GM12878 (cell line): ENCODE results near the gene ERVMER34-1.

ENCODE experiments used
- CEBPB ChIP-seq, 2 experiments: fragments of 150-350 bp in 1 of 2; IDR thresholded peaks; 2 replicates each; pipeline ENCODE4 v1.6.1; 2012 to 2014; ENCODE audit warnings: low read depth in 2 of 2, low read length in 2 of 2, borderline replicate concordance in 1 of 2, inconsistent platforms in 1 of 2
- CHD4 ChIP-seq: fragments of 200-600 bp; sonication (generic); IDR thresholded peaks from 2 replicates; pipeline ENCODE4 v1.6.1; 2016; ENCODE audit warnings: mild to moderate bottlenecking
- EP300 ChIP-seq, 2 experiments: fragments of 150-350 bp in 1 of 2; IDR thresholded peaks; 2 replicates each; pipeline ENCODE4 v1.6.1; 2011 to 2012; ENCODE audit warnings: low read depth in 2 of 2, low read length in 2 of 2, borderline replicate concordance in 1 of 2, improper control_type of control experiment in 1 of 2, inconsistent platforms in 1 of 2; ENCODE audit not compliant: control insufficient read depth in 1 of 2
- EZH2 ChIP-seq: IDR thresholded peaks from 2 replicates; pipeline ENCODE4 v1.6.1; 2012; ENCODE audit warnings: low read depth, mild to moderate bottlenecking, control low read depth, inconsistent platforms, low read length, borderline replicate concordance; ENCODE audit not compliant: control insufficient read depth
- FOXK2 ChIP-seq: fragments of 450-650 bp; IDR thresholded peaks from 2 replicates; pipeline ENCODE4 v1.6.1; 2017; ENCODE audit warnings: mild to moderate bottlenecking, moderate library complexity
- GATAD2B ChIP-seq: fragments of 450-650 bp; conservative IDR thresholded peaks from 2 replicates; pipeline ENCODE4 v1.6.1; 2017; ENCODE audit warnings: low read depth, mild to moderate bottlenecking, moderate library complexity
- MXI1 ChIP-seq: fragments of 150-350 bp; IDR thresholded peaks from 2 replicates; pipeline ENCODE4 v1.6.1; 2011; ENCODE audit warnings: low read depth, mild to moderate bottlenecking, inconsistent platforms, low read length, improper control_type of control experiment
- NFIC ChIP-seq: IDR thresholded peaks from 2 replicates; pipeline ENCODE4 v1.6.1; 2012; ENCODE audit warnings: low read depth, mild to moderate bottlenecking, inconsistent platforms, low read length, moderate library complexity
- RFX5 ChIP-seq: IDR thresholded peaks from 2 replicates; pipeline ENCODE4 v1.6.1; 2011; ENCODE audit warnings: low read depth, low read length, improper control_type of control experiment
- SUPT20H ChIP-seq: IDR thresholded peaks from 2 replicates; pipeline ENCODE4 v1.6.1; 2011; ENCODE audit warnings: low read depth, mild to moderate bottlenecking, low read length, moderate library complexity, borderline replicate concordance; ENCODE audit not compliant: control insufficient read depth
- YY1 ChIP-seq: IDR thresholded peaks from 2 replicates; pipeline ENCODE4 v1.6.1; 2011; ENCODE audit warnings: low read depth, mild to moderate bottlenecking, low read length
- TF ChIP-seq, protein P1 (sequence below), 3 experiments: IDR thresholded peaks in 2 of 3; conservative IDR thresholded peaks in 1 of 3; 2 replicates each; pipeline ENCODE4 v1.5.1; 2011; ENCODE audit warnings: low read depth in 3 of 3, low read length in 3 of 3, mild to moderate bottlenecking in 3 of 3, control low read depth in 2 of 3, moderate library complexity in 2 of 3, inconsistent platforms in 1 of 3, mixed read lengths in 1 of 3; ENCODE audit not compliant: control insufficient read depth in 2 of 3, insufficient read depth in 1 of 3; ENCODE audit errors: extremely low read depth in 1 of 3
- TF ChIP-seq, protein P2 (sequence below): IDR thresholded peaks from 2 replicates; pipeline ENCODE4 v1.6.1; 2011; ENCODE audit warnings: low read depth, low read length, improper control_type of control experiment, borderline replicate concordance

- no peak for TF ChIP-seq EP300 (IDR thresholded peaks at IDR 0.05; ENCODE audit: borderline replicate concordance in 1 of 2, control insufficient read depth in 1 of 2, low read depth in 2 of 2, low read length in 2 of 2)
- no peak for TF ChIP-seq EZH2
- TF ChIP-seq, protein P1, sequence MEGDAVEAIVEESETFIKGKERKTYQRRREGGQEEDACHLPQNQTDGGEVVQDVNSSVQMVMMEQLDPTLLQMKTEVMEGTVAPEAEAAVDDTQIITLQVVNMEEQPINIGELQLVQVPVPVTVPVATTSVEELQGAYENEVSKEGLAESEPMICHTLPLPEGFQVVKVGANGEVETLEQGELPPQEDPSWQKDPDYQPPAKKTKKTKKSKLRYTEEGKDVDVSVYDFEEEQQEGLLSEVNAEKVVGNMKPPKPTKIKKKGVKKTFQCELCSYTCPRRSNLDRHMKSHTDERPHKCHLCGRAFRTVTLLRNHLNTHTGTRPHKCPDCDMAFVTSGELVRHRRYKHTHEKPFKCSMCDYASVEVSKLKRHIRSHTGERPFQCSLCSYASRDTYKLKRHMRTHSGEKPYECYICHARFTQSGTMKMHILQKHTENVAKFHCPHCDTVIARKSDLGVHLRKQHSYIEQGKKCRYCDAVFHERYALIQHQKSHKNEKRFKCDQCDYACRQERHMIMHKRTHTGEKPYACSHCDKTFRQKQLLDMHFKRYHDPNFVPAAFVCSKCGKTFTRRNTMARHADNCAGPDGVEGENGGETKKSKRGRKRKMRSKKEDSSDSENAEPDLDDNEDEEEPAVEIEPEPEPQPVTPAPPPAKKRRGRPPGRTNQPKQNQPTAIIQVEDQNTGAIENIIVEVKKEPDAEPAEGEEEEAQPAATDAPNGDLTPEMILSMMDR (IDR thresholded peaks at IDR 0.05 in 2 of 3, conservative IDR thresholded peaks at IDR 0.05 in 1 of 3; ENCODE audit: control insufficient read depth in 2 of 3, extremely low read depth in 1 of 3, insufficient read depth in 1 of 3, low read depth in 3 of 3, low read length in 3 of 3) = no peak
- TF ChIP-seq MXI1 = no peak
- no peak for TF ChIP-seq GATAD2B
- no peak for TF ChIP-seq CEBPB (IDR thresholded peaks at IDR 0.05; ENCODE audit: borderline replicate concordance in 1 of 2, low read depth in 2 of 2, low read length in 2 of 2)
- TF ChIP-seq SUPT20H = no peak
- no peak for TF ChIP-seq RFX5
- no peak for TF ChIP-seq CHD4
- TF ChIP-seq, protein P2, sequence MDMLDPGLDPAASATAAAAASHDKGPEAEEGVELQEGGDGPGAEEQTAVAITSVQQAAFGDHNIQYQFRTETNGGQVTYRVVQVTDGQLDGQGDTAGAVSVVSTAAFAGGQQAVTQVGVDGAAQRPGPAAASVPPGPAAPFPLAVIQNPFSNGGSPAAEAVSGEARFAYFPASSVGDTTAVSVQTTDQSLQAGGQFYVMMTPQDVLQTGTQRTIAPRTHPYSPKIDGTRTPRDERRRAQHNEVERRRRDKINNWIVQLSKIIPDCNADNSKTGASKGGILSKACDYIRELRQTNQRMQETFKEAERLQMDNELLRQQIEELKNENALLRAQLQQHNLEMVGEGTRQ = no peak
- peak; percentile 70 for TF ChIP-seq NFIC
- no peak for TF ChIP-seq FOXK2
- TF ChIP-seq YY1 = no peak
Measured at GRCh38 chr4:52715914-52716313, 35.3 kb downstream of the ERVMER34-1 start.
